Breast epithelium (tissue), 4 donors: ENCODE results near the gene TGFB2. TPM values are rescaled to one million over a fixed set of nuclear protein-coding genes. Genes with fewer than 3 reads are reported as not detected.

ENCODE experiments used
- DNase-seq, 2 donors: peaks; one replicate each; pipeline ENCODE4 v3.0.0-alpha.2; 2019; ENCODE audit warnings: low spot score in 2 of 2
- H3K27ac ChIP-seq, 2 donors: fragments of 200-600 bp; sonication (generic) in 1 of 2; one replicate each; pipeline ENCODE4 v1.5.1; 2016 to 2019; ENCODE audit warnings: mild to moderate bottlenecking in 1 of 2
- H3K27me3 ChIP-seq, 2 donors: fragments of 200-600 bp; sonication (generic) in 1 of 2; one replicate each; pipeline versions ENCODE4 v1.5.1 to v1.6.0; 2017 to 2019; ENCODE audit warnings: control low read depth in 1 of 2, mild to moderate bottlenecking in 1 of 2
- H3K36me3 ChIP-seq: fragments of 200-600 bp; one replicate; pipeline ENCODE4 v1.5.1; 2019
- H3K4me1 ChIP-seq, 2 donors: fragments of 200-600 bp; sonication (generic); one replicate each; pipeline ENCODE4 v1.5.1; 2016 to 2019; ENCODE audit warnings: control low read depth in 1 of 2
- H3K4me3 ChIP-seq, 3 donors: fragments of 200-600 bp; sonication (generic); 1 replicate in 2 of 3; 2 replicates in 1 of 3; pipeline ENCODE4 v1.5.1; 2016 to 2019; ENCODE audit warnings: mild to moderate bottlenecking in 3 of 3, moderate library complexity in 2 of 3
- H3K9me3 ChIP-seq, 2 donors: fragments of 200-600 bp; sonication (generic) in 1 of 2; one replicate each; pipeline ENCODE4 v1.5.1; 2016 to 2019; ENCODE audit warnings: control low read depth in 1 of 2
- CTCF ChIP-seq, 3 donors: fragments of 450-650 bp; IDR thresholded peaks; one replicate each; pipeline ENCODE4 v1.5.1; 2016 to 2017; ENCODE audit warnings: antibody characterized with exemption in 3 of 3, mild to moderate bottlenecking in 3 of 3, moderate library complexity in 3 of 3
- POLR2A ChIP-seq: fragments of 450-650 bp; IDR thresholded peaks from one replicate; pipeline ENCODE4 v1.6.1; 2016; ENCODE audit warnings: antibody characterized with exemption, mild to moderate bottlenecking, moderate library complexity
- POLR2AphosphoS5 ChIP-seq, 3 donors: sonication (generic); formaldehyde crosslinking; IDR thresholded peaks; one replicate each; pipeline ENCODE4 v1.6.1; 2017; ENCODE audit warnings: antibody characterized with exemption in 3 of 3
- intact Hi-C: fragments of 100-400 bp; cut with DNase I; formaldehyde crosslinking; loops from one replicate; pipeline ENCODE4 v1.15.1; 2023; ENCODE audit warnings: low total_unique reads
- total RNA-seq, 3 donors: library from RNA; depleted of rRNA; stranded (reverse); fragments of >200 nt; gene quantifications; one replicate each; pipeline ENCODE4 v1.1.0, GENCODE V29; 2016

Gene TGFB2
- total RNA-seq, 3 donors from 2014 or later, result 1.6 to 10.2 (median 9.5) TPM

GRCh38 chr1:218365226-218365999 lies 20.3 kb downstream of the TGFB2 start:
- Histone ChIP-seq H3K4me3 (no peak overlapping the region), H3K9me3 (no peaks in the 10 kb centered on the region), H3K4me1 (no peaks in the 10 kb centered on the region), H3K36me3 (no peaks in the 10 kb centered on the region), H3K27me3 (no peaks in the 10 kb centered on the region), H3K27ac (peak overlapping the region in 1 of 2 donors; percentile 16)
- DNase-seq, result no peak
- intact Hi-C loops, result no loop called here
- TF ChIP-seq POLR2AphosphoS5 (IDR thresholded peaks at IDR 0.05) (peak in 1 of 3 donors; percentile 14), CTCF (IDR thresholded peaks at IDR 0.05) (no peak)

GRCh38 chr1:218366322-218367052 lies 21.4 kb downstream of the TGFB2 start:
- Histone ChIP-seq H3K27me3 (no peaks in the 10 kb centered on the region), H3K36me3 (no peaks in the 10 kb centered on the region), H3K4me1 (no peaks in the 10 kb centered on the region), H3K27ac (no peak overlapping the region), H3K9me3 (no peaks in the 10 kb centered on the region), H3K4me3 (no peak overlapping the region)
- TF ChIP-seq POLR2A (no peak), CTCF (IDR thresholded peaks at IDR 0.05) (no peak), POLR2AphosphoS5 (IDR thresholded peaks at IDR 0.05) (no peak)
- intact Hi-C loops, result no loop called here
- no peak for DNase-seq

- H3K4me1 ChIP-seq, result no peaks in the 10 kb centered on the region
- no peaks in the 10 kb centered on the region for H3K27me3 ChIP-seq
- no peaks in the 10 kb centered on the region for H3K36me3 ChIP-seq
- no peak overlapping the region for H3K4me3 ChIP-seq
- DNase-seq, result no peak
- TF ChIP-seq POLR2A (no peak), POLR2AphosphoS5 (IDR thresholded peaks at IDR 0.05) (no peak), CTCF (IDR thresholded peaks at IDR 0.05) (no peak)
- no peak overlapping the region for H3K27ac ChIP-seq
- no peaks in the 10 kb centered on the region for H3K9me3 ChIP-seq
- intact Hi-C loops, result no loop called here
These were observed 22.0 kb downstream of the TGFB2 start for GRCh38 chr1:218367118-218367517.

GRCh38 chr1:218368686-218369085 lies 23.6 kb downstream of the TGFB2 start:
- H3K27ac ChIP-seq, result no peak overlapping the region
- H3K9me3 ChIP-seq, result no peaks in the 10 kb centered on the region
- intact Hi-C loops, result no loop called here
- no peaks in the 10 kb centered on the region for H3K36me3 ChIP-seq
- DNase-seq, result no peak
- H3K27me3 ChIP-seq, result no peaks in the 10 kb centered on the region
- no peaks in the 10 kb centered on the region for H3K4me1 ChIP-seq
- no peak for TF ChIP-seq POLR2A
- no peak for TF ChIP-seq CTCF (IDR thresholded peaks at IDR 0.05)
- no peak for TF ChIP-seq POLR2AphosphoS5 (IDR thresholded peaks at IDR 0.05)
- no peak overlapping the region for H3K4me3 ChIP-seq
